CD14-positive monocyte (primary cell): ENCODE measurements around the gene GLI3. TPM values are rescaled to one million over a fixed set of nuclear protein-coding genes. Genes with fewer than 3 reads are reported as not detected.

Experiments used
- DNase-seq, 3 donors: peaks; one replicate each; pipeline ENCODE4 v3.0.0-alpha.2; 2011 to 2022
- H2AFZ ChIP-seq: 2 replicates; pipeline ENCODE4 v1.6.0; 2012; ENCODE audit warnings: mild to moderate bottlenecking, low read depth, low read length, inconsistent platforms; ENCODE audit not compliant: insufficient read depth, poor library complexity, severe bottlenecking
- H3K27ac ChIP-seq, 2 donors: 1 replicate in 1 of 2; 2 replicates in 1 of 2; pipeline ENCODE4 v1.5.1; 2012 to 2013; ENCODE audit warnings: low read length in 2 of 2, control low read depth in 1 of 2, inconsistent platforms in 1 of 2, low read depth in 1 of 2, mild to moderate bottlenecking in 1 of 2
- H3K27me3 ChIP-seq, 2 donors: one replicate each; pipeline versions ENCODE4 v1.6.0 to v1.6.1; 2011 to 2013; ENCODE audit warnings: low read length in 2 of 2; ENCODE audit not compliant: control insufficient read depth in 2 of 2, insufficient read depth in 2 of 2
- H3K36me3 ChIP-seq, 2 donors: replicated peaks in 1 of 2; 1 replicate in 1 of 2; 2 replicates in 1 of 2; pipeline versions ENCODE4 v1.5.1 to v1.6.1; 2012 to 2013; ENCODE audit warnings: low read length in 2 of 2, control low read depth in 1 of 2, inconsistent platforms in 1 of 2, mild to moderate bottlenecking in 1 of 2; ENCODE audit not compliant: insufficient read depth in 2 of 2, control insufficient read depth in 1 of 2
- H3K4me1 ChIP-seq, 2 donors: 1 replicate in 1 of 2; 2 replicates in 1 of 2; pipeline versions ENCODE4 v1.5.1 to v1.6.1; 2012 to 2013; ENCODE audit warnings: low read length in 2 of 2, control low read depth in 1 of 2, inconsistent platforms in 1 of 2, mild to moderate bottlenecking in 1 of 2, moderate library complexity in 1 of 2; ENCODE audit not compliant: insufficient read depth in 2 of 2, control insufficient read depth in 1 of 2
- H3K4me2 ChIP-seq: replicated peaks from 2 replicates; pipeline ENCODE3; 2012; ENCODE audit warnings: low read length, moderate library complexity, mild to moderate bottlenecking; ENCODE audit not compliant: poor library complexity, severe bottlenecking; ENCODE audit errors: extremely low read depth
- H3K4me3 ChIP-seq, 3 experiments: fragments of 200-600 bp in 1 of 3; sonication (generic) in 1 of 3; replicated peaks in 1 of 3; 1 replicate in 2 of 3; 2 replicates in 1 of 3; pipeline ENCODE4 v1.5.1; 2011 to 2013; ENCODE audit warnings: low read length in 3 of 3, mild to moderate bottlenecking in 3 of 3, control low read depth in 2 of 3, low read depth in 2 of 3, inconsistent platforms in 1 of 3, moderate library complexity in 1 of 3
- H3K79me2 ChIP-seq: 2 replicates; pipeline ENCODE4 v1.6.0; 2012; ENCODE audit warnings: mild to moderate bottlenecking, control low read depth, inconsistent platforms, low read length, moderate library complexity; ENCODE audit not compliant: insufficient read depth
- H3K9ac ChIP-seq: 2 replicates; pipeline ENCODE4 v1.6.0; 2017; ENCODE audit warnings: low read length, mild to moderate bottlenecking; ENCODE audit not compliant: insufficient read depth, poor library complexity, severe bottlenecking
- H3K9me3 ChIP-seq, 2 donors: replicated peaks in 1 of 2; 1 replicate in 1 of 2; 2 replicates in 1 of 2; pipeline versions ENCODE4 v1.5.1 to v1.6.1; 2012 to 2013; ENCODE audit warnings: low read length in 2 of 2, control low read depth in 1 of 2; ENCODE audit not compliant: control insufficient read depth in 1 of 2, insufficient read depth in 1 of 2
- H4K20me1 ChIP-seq: 2 replicates; pipeline ENCODE4 v1.6.0; 2012; ENCODE audit warnings: mild to moderate bottlenecking, low read length, control low read depth, moderate library complexity; ENCODE audit not compliant: insufficient read depth
- H3K27ac Mint-ChIP-seq, 7 donors: one replicate each; pipeline ENCODE4 v1.8.0; 2020; ENCODE audit warnings: mild to moderate bottlenecking in 7 of 7, mixed read lengths in 7 of 7, moderate library complexity in 6 of 7, inconsistent platforms in 2 of 7
- H3K27me3 Mint-ChIP-seq, 3 donors: one replicate each; pipeline ENCODE4 v1.8.0; 2021 to 2022; ENCODE audit warnings: low read depth in 3 of 3, mild to moderate bottlenecking in 3 of 3, mixed read lengths in 3 of 3, moderate library complexity in 3 of 3, inconsistent platforms in 1 of 3
- H3K36me3 Mint-ChIP-seq, 2 donors: one replicate each; pipeline ENCODE4 v1.8.0; 2020; ENCODE audit warnings: mixed read lengths in 2 of 2, inconsistent platforms in 1 of 2, mild to moderate bottlenecking in 1 of 2
- H3K4me1 Mint-ChIP-seq: one replicate; pipeline ENCODE4 v1.8.0; 2020; ENCODE audit warnings: mild to moderate bottlenecking, mixed read lengths
- H3K4me3 Mint-ChIP-seq, 2 donors: one replicate each; pipeline ENCODE4 v1.8.0; 2020; ENCODE audit warnings: mild to moderate bottlenecking in 2 of 2, mixed read lengths in 2 of 2, moderate library complexity in 1 of 2
- H3K9me3 Mint-ChIP-seq, 7 donors: one replicate each; pipeline ENCODE4 v1.8.0; 2020 to 2022; ENCODE audit warnings: mixed read lengths in 7 of 7, mild to moderate bottlenecking in 6 of 7, moderate library complexity in 6 of 7, inconsistent platforms in 2 of 7
- WGBS: methylation state at CpG from one replicate; pipeline ENCODE4 v1.1.5; 2013; ENCODE audit warnings: missing lambda C conversion rate; ENCODE audit not compliant: insufficient coverage; 5-methylcytosine and 5-hydroxymethylcytosine counted together
- intact Hi-C, 2 donors: fragments of 100-400 bp; cut with micrococcal nuclease; formaldehyde crosslinking; loops; one replicate each; pipeline versions ENCODE4 v1.15.0 to v1.15.1; 2023
- polyA plus RNA-seq, 3 donors: library from polyadenylated mRNA; depleted of rRNA in 1 of 3; unstranded in 2 of 3; stranded (reverse) in 1 of 3; fragments of 300-500 nt in 2 of 3; fragments of >200 nt in 1 of 3; fragmentation: Illumina TruSeq in 2 of 3; gene quantifications; 1 replicate in 2 of 3; 2 replicates in 1 of 3; pipeline ENCODE4 v1.2.3, GENCODE V29; 2012 to 2021
- TF ChIP-seq, protein P1 (sequence below): fragments of 200-600 bp; IDR thresholded peaks from one replicate; pipeline ENCODE4 v1.8.0; 2022; ENCODE audit warnings: antibody characterized with exemption, mild to moderate bottlenecking

GLI3 gene
- polyA plus RNA-seq, 3 donors, result not detected

DNA sequence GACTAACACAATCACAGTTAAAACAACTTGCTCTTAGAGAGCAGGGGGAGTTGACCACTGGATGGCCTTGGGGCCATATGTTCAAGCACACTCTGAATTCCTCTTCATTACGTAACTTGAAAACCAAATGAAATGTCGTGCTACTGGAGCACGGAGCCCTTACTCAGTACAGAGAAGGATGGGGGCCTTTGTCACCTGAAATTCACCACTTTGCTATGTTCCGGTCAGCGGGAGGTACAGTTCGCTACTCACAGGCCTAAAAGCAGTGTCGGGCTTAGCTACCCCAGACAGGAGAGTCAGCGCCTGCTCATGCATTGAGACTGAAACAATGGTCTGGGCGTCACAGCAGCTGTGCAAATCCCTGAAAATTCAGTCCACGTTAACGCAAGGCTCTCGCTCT is 39.6 kb downstream of the GLI3 start:
- TF ChIP-seq, protein P1, sequence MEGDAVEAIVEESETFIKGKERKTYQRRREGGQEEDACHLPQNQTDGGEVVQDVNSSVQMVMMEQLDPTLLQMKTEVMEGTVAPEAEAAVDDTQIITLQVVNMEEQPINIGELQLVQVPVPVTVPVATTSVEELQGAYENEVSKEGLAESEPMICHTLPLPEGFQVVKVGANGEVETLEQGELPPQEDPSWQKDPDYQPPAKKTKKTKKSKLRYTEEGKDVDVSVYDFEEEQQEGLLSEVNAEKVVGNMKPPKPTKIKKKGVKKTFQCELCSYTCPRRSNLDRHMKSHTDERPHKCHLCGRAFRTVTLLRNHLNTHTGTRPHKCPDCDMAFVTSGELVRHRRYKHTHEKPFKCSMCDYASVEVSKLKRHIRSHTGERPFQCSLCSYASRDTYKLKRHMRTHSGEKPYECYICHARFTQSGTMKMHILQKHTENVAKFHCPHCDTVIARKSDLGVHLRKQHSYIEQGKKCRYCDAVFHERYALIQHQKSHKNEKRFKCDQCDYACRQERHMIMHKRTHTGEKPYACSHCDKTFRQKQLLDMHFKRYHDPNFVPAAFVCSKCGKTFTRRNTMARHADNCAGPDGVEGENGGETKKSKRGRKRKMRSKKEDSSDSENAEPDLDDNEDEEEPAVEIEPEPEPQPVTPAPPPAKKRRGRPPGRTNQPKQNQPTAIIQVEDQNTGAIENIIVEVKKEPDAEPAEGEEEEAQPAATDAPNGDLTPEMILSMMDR, result no peak
- peaks cover 0 to 2% (median 0%) of the 10 kb centered on the region in 7 donors for H3K9me3 Mint-ChIP-seq
- no peak for DNase-seq

DNA sequence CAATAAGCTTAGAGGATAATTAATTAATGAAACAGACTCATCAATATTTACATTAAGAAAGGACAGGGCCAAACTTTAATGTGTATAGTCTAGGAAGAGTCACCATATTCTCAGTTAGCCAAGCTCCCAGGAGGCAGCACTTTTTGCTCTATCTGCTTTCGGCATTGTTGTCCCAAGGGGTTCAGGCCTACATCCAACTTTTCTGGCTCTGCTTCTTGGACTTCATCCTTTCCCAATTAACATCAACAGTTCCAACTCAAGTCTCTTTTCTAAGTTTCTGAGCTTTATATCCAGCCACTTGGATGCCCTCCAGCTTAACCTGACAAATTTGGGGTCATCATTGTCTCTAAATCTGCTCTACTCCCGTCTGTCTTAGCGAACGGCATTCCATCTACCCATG is 42.8 kb downstream of the GLI3 start:
- no peaks in the 10 kb centered on the region for H3K36me3 Mint-ChIP-seq
- H3K4me1 Mint-ChIP-seq, result peaks cover 6% of the 10 kb centered on the region
- H4K20me1 ChIP-seq, result no peaks in the 10 kb centered on the region
- no peaks in the 10 kb centered on the region for H3K27me3 ChIP-seq
- no peaks in the 10 kb centered on the region for H3K9me3 ChIP-seq
- no peak overlapping the region for H3K4me3 Mint-ChIP-seq
- peaks cover 0 to 9% (median 1%) of the 10 kb centered on the region in 3 donors for H3K27me3 Mint-ChIP-seq
- no peak overlapping the region for H3K4me3 ChIP-seq
- H3K4me2 ChIP-seq, result no peak overlapping the region
- peak overlapping the region; percentile 24 for H2AFZ ChIP-seq
- 97% methylated on average over 4 of the region's 4 CpGs for WGBS
- no peak overlapping the region for H3K27ac Mint-ChIP-seq
- H3K9ac ChIP-seq, result no peak overlapping the region
- H3K27ac ChIP-seq, result no peak overlapping the region
- intact Hi-C loops, result no loop called here
- TF ChIP-seq, protein P1, result no peak
- DNase-seq, result no peak
- H3K9me3 Mint-ChIP-seq, result no peaks in the 10 kb centered on the region
- H3K36me3 ChIP-seq, result no peaks in the 10 kb centered on the region
- no peaks in the 10 kb centered on the region for H3K79me2 ChIP-seq
- H3K4me1 ChIP-seq, result no peaks in the 10 kb centered on the region

More for the DNA sequence above, 39.6 kb downstream of the GLI3 start:
- Histone ChIP-seq H3K4me1 (no peaks in the 10 kb centered on the region), H3K9me3 (no peaks in the 10 kb centered on the region), H3K9ac (no peak overlapping the region), H3K79me2 (no peaks in the 10 kb centered on the region), H2AFZ (no peak overlapping the region), H3K4me2 (no peak overlapping the region), H3K36me3 (no peaks in the 10 kb centered on the region), H3K27me3 (no peaks in the 10 kb centered on the region), H3K27ac (no peak overlapping the region), H4K20me1 (no peaks in the 10 kb centered on the region), H3K4me3 (no peak overlapping the region)
- H3K4me3 Mint-ChIP-seq, result no peak overlapping the region
- intact Hi-C loops, result no loop called here
- peaks cover 0 to 7% (median 0%) of the 10 kb centered on the region in 3 donors for H3K27me3 Mint-ChIP-seq
- H3K36me3 Mint-ChIP-seq, result no peaks in the 10 kb centered on the region
- WGBS, result 91% methylated on average over 10 of the region's 12 CpGs
- H3K27ac Mint-ChIP-seq, result no peak overlapping the region
- peaks cover 6% of the 10 kb centered on the region for H3K4me1 Mint-ChIP-seq
